HepG2 (cell line): ENCODE results near the gene SNX9.

Experiments
- CC2D1A ChIP-seq: sonication (generic); formaldehyde crosslinking; IDR thresholded peaks from 2 replicates; pipeline ENCODE4 v1.8.1; 2023; ENCODE audit warnings: mild to moderate bottlenecking, missing genetic modification reagents
- GZF1 ChIP-seq: sonication (generic); formaldehyde crosslinking; IDR thresholded peaks from 2 replicates; pipeline ENCODE4 v1.5.1; 2020; ENCODE audit warnings: mild to moderate bottlenecking, missing genetic modification reagents
- NFIC ChIP-seq: IDR thresholded peaks from 2 replicates; pipeline ENCODE4 v1.6.1; 2012; ENCODE audit warnings: mild to moderate bottlenecking, low read length, inconsistent platforms
- POLR2AphosphoS5 ChIP-seq: IDR thresholded peaks from 2 replicates; pipeline ENCODE4 v1.6.1; 2012; ENCODE audit warnings: low read depth, low read length
- PTBP1 ChIP-seq: fragments of 200-400 bp; formaldehyde crosslinking; IDR thresholded peaks from 2 replicates; pipeline ENCODE4 v1.6.1; 2018; ENCODE audit warnings: low read length, low read depth; ENCODE audit not compliant: poor library complexity, severe bottlenecking
- ZNF362 ChIP-seq: sonication (generic); formaldehyde crosslinking; IDR thresholded peaks from 2 replicates; pipeline ENCODE4 v1.4.0; 2020; ENCODE audit warnings: missing genetic modification reagents, mild to moderate bottlenecking, borderline replicate concordance

- TF ChIP-seq CC2D1A (CRISPR knock-in tag) (no peak), GZF1 (CRISPR knock-in tag) (no peak), POLR2AphosphoS5 (no peak), ZNF362 (CRISPR knock-in tag) (no peak), PTBP1 (peak; percentile 64), NFIC (no peak)
Measured at GRCh38 chr6:157981132-157981394, 158.0 kb downstream of the SNX9 start.
